DLD1 (cell line): ENCODE measurements around the gene ZNF14.
"Not testable (repeated sequence)": the region's sequence is repeated elsewhere in the genome, so short reads cannot be mapped to it uniquely, and the experiment has no call there.

Source experiments
- in situ Hi-C: cut with HindIII; loops from 2 replicates; pipeline ENCODE4 v1.10.0; 2017; ENCODE audit warnings: low sequenced_read_pairs

The ZNF14 gene

GRCh38 chr19:19696386-19696785 lies 36.5 kb downstream of the ZNF14 start:
- in situ Hi-C loops = no loop called here

DNA sequence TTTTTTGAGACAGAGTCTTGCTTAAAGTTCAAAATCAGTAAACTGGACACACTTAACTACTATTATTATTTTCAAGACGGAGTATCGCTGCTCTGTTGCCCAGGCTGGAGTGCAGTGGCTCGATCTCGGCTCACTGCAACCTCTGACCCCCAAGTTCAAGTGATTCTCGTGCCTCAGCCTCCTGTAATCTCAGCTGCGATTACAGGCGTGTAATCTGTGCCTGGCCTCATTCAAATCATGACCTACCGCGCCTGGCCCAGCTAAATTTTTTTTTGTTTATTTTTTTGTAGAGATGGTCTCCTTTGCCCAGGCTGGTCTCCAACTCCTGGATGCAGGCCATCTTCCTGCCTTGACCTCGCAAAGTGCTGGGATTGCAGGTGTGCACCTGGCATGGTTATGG lies 41.2 kb downstream of the ZNF14 start:
- in situ Hi-C loops = no loop called here

DNA sequence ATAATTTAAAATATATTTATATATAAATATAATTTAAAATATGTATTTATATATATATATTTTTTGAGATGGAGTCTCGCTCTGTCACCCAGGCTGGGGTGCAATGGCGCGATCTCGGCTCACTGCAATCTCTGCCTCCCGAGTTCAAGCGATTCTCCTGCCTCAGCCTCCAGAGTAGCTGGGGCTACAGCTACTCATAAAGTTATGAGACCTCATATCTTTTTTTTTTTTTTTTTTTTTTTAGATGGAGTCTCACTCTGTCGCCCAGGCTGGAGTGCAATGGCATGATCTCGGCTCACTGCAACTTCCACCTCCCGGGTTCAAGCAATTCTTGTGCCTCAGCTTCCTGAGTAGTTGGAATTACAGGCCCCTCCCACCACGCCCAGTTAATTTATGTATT lies 43.9 kb downstream of the ZNF14 start:
- in situ Hi-C loops = not testable (repeated sequence)

DNA sequence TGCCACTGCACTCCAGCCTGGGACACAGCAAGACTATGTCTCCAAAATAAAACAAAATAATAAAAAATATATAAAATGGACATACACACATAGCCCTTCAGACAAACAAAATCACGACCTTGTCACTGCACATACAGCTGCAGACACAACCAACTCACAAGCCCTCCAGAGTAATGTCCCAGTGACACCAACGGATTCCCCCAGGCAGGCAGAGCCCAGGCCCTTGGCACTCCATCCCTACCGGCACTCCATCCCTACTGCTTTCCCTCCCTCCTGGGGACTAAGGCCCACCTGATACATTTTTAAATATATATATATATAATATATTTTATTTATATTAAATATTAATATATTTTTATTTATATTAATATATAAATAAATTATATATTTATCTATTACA lies 45.8 kb downstream of the ZNF14 start:
- in situ Hi-C loops = no loop called here

GRCh38 chr19:19686580-19686979 lies 46.3 kb downstream of the ZNF14 start:
- in situ Hi-C loops = no loop called here

GRCh38 chr19:19686119-19686518 lies 46.8 kb downstream of the ZNF14 start:
- in situ Hi-C loops = not testable (repeated sequence)

DNA sequence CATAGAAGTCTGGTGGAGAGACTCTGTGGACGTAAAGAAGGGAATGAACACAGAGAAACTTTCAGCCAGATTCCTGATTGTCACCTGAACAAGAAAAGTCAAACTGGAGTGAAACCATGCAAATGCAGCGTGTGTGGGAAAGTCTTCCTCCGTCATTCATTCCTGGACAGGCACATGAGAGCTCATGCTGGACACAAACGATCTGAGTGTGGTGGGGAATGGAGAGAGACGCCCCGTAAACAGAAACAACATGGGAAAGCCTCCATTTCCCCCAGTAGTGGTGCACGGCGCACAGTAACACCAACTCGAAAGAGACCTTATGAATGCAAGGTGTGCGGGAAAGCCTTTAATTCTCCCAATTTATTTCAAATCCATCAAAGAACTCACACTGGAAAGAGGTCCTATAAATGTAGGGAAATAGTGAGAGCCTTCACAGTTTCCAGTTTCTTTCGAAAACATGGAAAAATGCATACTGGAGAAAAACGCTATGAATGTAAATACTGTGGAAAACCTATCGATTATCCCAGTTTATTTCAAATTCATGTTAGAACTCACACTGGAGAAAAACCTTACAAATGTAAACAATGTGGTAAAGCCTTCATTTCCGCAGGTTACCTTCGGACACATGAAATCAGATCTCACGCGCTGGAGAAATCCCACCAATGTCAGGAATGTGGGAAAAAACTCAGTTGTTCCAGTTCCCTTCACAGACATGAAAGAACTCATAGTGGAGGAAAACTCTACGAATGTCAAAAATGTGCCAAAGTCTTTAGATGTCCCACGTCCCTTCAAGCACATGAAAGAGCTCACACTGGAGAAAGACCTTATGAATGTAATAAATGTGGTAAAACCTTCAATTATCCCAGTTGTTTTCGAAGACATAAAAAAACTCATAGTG lies 53.5 kb downstream of the ZNF14 start:
- in situ Hi-C loops = no loop called here

GRCh38 chr19:19677579-19677978 lies 55.3 kb downstream of the ZNF14 start:
- in situ Hi-C loops = no loop called here

DNA sequence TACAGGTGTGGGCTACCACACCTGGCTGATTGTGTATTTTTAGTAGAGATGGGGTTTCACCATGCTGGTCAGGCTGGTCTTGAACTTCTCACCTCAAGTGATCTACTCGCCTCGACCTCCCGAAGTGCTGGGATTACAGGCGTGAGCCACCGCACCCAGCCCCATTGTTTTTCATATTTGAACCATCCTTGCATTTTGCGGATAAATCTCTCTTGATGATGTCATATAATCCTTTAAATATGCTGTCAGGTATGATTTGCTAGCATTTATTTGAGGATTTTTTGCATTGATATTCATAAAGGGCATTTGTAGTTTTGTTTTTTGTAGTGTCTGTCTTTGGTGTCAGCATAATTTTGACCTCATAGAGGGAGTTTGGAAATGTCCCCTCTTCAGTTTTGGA lies 58.6 kb downstream of the ZNF14 start:
- in situ Hi-C loops = no loop called here

- in situ Hi-C loops = no loop called here
Measured at GRCh38 chr19:19672816-19673215, 60.1 kb downstream of the ZNF14 start.

GRCh38 chr19:19670070-19670551 lies 62.8 kb downstream of the ZNF14 start:
- in situ Hi-C loops = no loop called here

DNA sequence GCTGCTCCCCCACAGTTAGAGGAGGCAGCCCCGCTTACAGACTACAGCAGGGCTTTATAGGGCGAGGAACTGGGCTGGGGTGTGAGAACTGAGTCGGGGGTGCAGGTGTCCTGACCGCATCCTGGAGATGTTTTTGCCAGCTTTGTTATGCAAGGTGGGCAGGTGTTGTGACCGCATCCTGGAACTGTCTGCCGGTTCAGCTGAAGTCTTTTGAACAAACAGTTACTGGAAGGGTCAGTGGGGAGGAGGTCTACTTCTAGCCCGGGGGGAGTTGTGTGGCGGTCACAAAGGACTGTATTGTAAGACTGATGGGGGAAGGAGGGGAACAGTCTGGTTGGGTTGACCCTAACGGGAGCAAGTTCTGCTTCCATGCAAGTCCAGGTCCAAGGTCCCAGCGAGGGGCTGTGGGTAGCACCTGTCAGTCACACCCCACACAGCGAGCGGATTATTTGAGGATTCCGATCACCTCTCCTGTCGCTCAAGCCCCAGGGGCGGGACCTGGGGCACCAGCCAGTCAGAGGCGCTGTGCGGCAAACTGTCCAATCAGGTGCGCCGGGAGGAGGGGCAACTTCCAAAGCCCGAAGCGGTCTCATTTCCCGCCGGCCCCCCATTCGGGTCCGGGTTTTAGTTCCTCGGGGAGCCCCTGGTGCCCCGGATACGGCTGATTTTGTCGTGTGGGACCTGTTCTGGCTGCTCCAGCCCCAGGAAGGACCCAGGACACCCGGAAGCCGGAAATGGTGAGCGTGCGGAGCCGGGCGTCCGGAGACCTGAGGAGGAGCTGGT lies 64.5 kb downstream of the ZNF14 start, which contains the start of gene ZNF101:
TSS of gene ZNF101 (plus strand) at position 610 of the 783 bp plus-strand sequence. CDS start at position 735, 125 bp downstream.
- in situ Hi-C loops = no loop called here

DNA sequence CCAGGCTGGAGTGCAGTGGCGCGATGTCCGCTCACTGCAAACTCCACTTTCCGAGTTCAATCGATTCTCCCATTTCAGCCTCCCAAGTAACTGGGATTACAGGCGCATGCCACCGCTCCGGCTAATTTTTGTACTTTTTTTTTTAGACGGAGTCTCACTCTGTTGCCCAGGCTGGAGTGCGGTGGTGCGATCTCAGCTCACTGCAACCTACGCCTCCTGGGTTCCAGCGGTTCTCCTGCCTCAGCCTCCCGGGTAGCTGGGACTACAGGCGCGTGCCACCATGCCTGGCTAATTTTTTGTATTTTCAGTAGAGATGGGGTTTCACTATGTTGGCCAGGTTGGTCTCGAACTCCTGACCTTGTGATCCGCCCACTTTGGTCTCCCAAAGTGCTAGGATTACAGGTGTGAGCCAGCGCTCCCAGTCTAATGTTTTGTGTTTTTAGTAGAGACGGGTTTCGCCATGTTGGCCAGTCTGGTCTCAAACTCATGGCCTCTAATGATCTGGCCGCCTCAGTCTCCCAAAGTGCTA lies 67.4 kb downstream of the ZNF14 start:
- in situ Hi-C loops = not testable (repeated sequence)

- in situ Hi-C loops = no loop called here
Measured at GRCh38 chr19:19663256-19664120, 69.4 kb downstream of the ZNF14 start, which contains the start of gene ATP13A1. TSS of gene ATP13A1 (minus strand) at chr19:19663676. CDS start at chr19:19663666, 10 bp downstream.

DNA sequence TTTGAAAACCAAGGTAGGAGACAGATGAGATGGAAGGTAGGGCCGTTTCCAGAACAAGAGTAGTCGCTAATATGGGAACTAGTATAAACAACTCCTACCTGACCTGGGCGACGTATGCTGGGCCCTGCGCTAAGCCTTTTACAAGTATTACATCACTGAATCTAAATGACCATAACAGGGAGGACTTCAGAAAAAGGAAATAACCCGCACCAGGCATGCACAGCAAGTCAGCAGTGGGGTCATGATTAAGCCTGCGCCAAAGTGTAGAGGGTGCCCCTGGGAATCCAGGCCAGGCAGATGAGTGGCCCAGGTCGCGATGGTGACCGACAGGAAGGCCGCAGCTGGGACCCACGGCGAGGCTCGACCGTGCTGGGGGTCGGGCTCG lies 70.0 kb downstream of the ZNF14 start:
- in situ Hi-C loops = no loop called here

DNA sequence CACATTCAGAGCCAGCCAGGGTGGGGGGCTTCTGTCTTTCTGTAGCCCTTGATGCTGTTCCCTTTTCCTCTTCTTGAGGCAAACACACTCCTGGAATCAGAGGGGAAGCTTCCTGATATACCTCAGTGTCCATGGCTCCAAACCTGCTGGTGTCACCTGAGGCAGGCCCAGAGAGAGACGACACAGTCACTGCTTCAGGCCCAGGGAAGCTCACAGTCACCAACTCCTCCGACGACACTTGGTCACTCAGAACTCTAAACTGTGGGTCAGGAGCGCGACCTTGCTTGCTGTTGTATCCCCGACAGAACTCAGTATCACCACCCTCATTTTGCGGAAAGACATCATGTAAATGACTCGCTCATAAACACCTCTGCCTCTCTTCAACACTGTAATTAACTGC lies 70.6 kb downstream of the ZNF14 start:
- in situ Hi-C loops = no loop called here

GRCh38 chr19:19661675-19662251 lies 71.1 kb downstream of the ZNF14 start:
- in situ Hi-C loops = no loop called here

- in situ Hi-C loops = no loop called here
Measured at GRCh38 chr19:19661141-19661674, 71.7 kb downstream of the ZNF14 start.
